HepG2 (cell line): ENCODE results near the gene C2orf80. TPM values are rescaled to one million over a fixed set of nuclear protein-coding genes. Genes with fewer than 3 reads are reported as not detected.

ENCODE experiments used
- ATRX ChIP-seq: sonication (generic); formaldehyde crosslinking; IDR thresholded peaks from 2 replicates; pipeline ENCODE4 v1.4.0; 2020; ENCODE audit warnings: missing genetic modification reagents, borderline replicate concordance
- EED ChIP-seq: sonication (generic); formaldehyde crosslinking; IDR thresholded peaks from 2 replicates; pipeline ENCODE4 v1.5.0; 2020; ENCODE audit warnings: mild to moderate bottlenecking, missing genetic modification reagents
- GLI4 ChIP-seq: sonication (generic); formaldehyde crosslinking; IDR thresholded peaks from 2 replicates; pipeline ENCODE4 v1.5.1; 2020; ENCODE audit warnings: missing genetic modification reagents, mild to moderate bottlenecking, moderate library complexity, borderline replicate concordance
- HOXA3 ChIP-seq: sonication (generic); formaldehyde crosslinking; IDR thresholded peaks from 2 replicates; pipeline ENCODE4 v1.5.0; 2020; ENCODE audit warnings: missing genetic modification reagents
- HOXA5 ChIP-seq: sonication (generic); formaldehyde crosslinking; IDR thresholded peaks from 2 replicates; pipeline ENCODE4 v1.4.0; 2020; ENCODE audit warnings: missing genetic modification reagents
- JDP2 ChIP-seq: sonication (generic); formaldehyde crosslinking; IDR thresholded peaks from 2 replicates; pipeline ENCODE4 v1.8.1; 2022; ENCODE audit warnings: missing genetic modification reagents, borderline replicate concordance
- KDM3A ChIP-seq: IDR thresholded peaks from 2 replicates; pipeline ENCODE4 v1.6.1; 2018; ENCODE audit warnings: low read depth, missing compliant biosample characterization
- LCORL ChIP-seq, 2 experiments: fragments of 450-650 bp in 1 of 2; sonication (generic) in 1 of 2; formaldehyde crosslinking in 1 of 2; IDR thresholded peaks; 2 replicates each; pipeline versions ENCODE4 v1.5.0 to v1.6.1; 2017 to 2020; ENCODE audit warnings: antibody characterized with exemption in 1 of 2, missing genetic modification reagents in 1 of 2
- NFE2L1 ChIP-seq: sonication (generic); formaldehyde crosslinking; IDR thresholded peaks from 2 replicates; pipeline ENCODE4 v1.4.0; 2020; ENCODE audit warnings: missing genetic modification reagents, mild to moderate bottlenecking, borderline replicate concordance
- TCF12 ChIP-seq, 2 experiments: fragments of 450-650 bp in 1 of 2; sonication (generic) in 1 of 2; formaldehyde crosslinking in 1 of 2; IDR thresholded peaks; 2 replicates each; pipeline versions ENCODE4 v1.6.1 to v1.8.0; 2017 to 2022; ENCODE audit warnings: antibody characterized with exemption in 1 of 2, mild to moderate bottlenecking in 1 of 2, missing genetic modification reagents in 1 of 2, moderate library complexity in 1 of 2
- YEATS2 ChIP-seq: sonication (generic); formaldehyde crosslinking; IDR thresholded peaks from 2 replicates; pipeline ENCODE4 v1.4.0; 2020; ENCODE audit warnings: missing genetic modification reagents, borderline replicate concordance
- ZBTB8A ChIP-seq: sonication (generic); formaldehyde crosslinking; IDR thresholded peaks from 2 replicates; pipeline ENCODE4 v1.4.0; 2020; ENCODE audit warnings: mild to moderate bottlenecking, low read depth, missing genetic modification reagents, borderline replicate concordance
- ZNF207 ChIP-seq: fragments of 450-650 bp; IDR thresholded peaks from 2 replicates; pipeline ENCODE4 v1.6.1; 2016; ENCODE audit warnings: antibody characterized with exemption, borderline replicate concordance
- ZNF24 ChIP-seq: fragments of 450-650 bp; IDR thresholded peaks from 2 replicates; pipeline ENCODE4 v1.6.1; 2017; ENCODE audit warnings: antibody characterized with exemption, mild to moderate bottlenecking
- ZNF281 ChIP-seq: sonication (generic); formaldehyde crosslinking; IDR thresholded peaks from 2 replicates; pipeline ENCODE4 v1.4.0; 2020; ENCODE audit warnings: missing genetic modification reagents, borderline replicate concordance
- ZNF362 ChIP-seq: sonication (generic); formaldehyde crosslinking; IDR thresholded peaks from 2 replicates; pipeline ENCODE4 v1.4.0; 2020; ENCODE audit warnings: missing genetic modification reagents, mild to moderate bottlenecking, borderline replicate concordance
- ZNF512 ChIP-seq: sonication (generic); formaldehyde crosslinking; IDR thresholded peaks from 2 replicates; pipeline ENCODE4 v1.4.0; 2020; ENCODE audit warnings: mild to moderate bottlenecking, missing genetic modification reagents
- ZNF556 ChIP-seq: sonication (generic); formaldehyde crosslinking; IDR thresholded peaks from 2 replicates; pipeline ENCODE4 v1.4.0; 2020; ENCODE audit warnings: mild to moderate bottlenecking, missing genetic modification reagents, borderline replicate concordance
- ZNF790 ChIP-seq: sonication (generic); formaldehyde crosslinking; IDR thresholded peaks from 2 replicates; pipeline ENCODE4 v1.8.0; 2022; ENCODE audit warnings: missing genetic modification reagents, mild to moderate bottlenecking, borderline replicate concordance
- polyA plus RNA-seq, 8 experiments: library from polyadenylated mRNA; depleted of rRNA in 3 of 8; stranded (reverse) in 7 of 8; unstranded in 1 of 8; fragments of >200 nt; fragmentation: Illumina TruSeq in 4 of 8; extraction: Trizol in 4 of 8; gene quantifications; 2 replicates each; pipeline versions ENCODE4 v1.2.1 to v1.2.3, GENCODE V29; 2011 to 2016; ENCODE audit warnings: low read depth in 4 of 8, missing spikeins in 1 of 8, mixed read lengths in 1 of 8; ENCODE audit not compliant: insufficient read depth in 1 of 8
- total RNA-seq, 5 experiments: library from RNA; depleted of rRNA; stranded (reverse); fragments of >200 nt; fragmentation: Illumina TruSeq; extraction: Trizol; gene quantifications; 2 replicates each; pipeline ENCODE4 v1.2.3, GENCODE V29; 2016; ENCODE audit warnings: low read depth in 1 of 5
- TF ChIP-seq, protein P1 (sequence below): fragments of 450-650 bp; IDR thresholded peaks from 2 replicates; pipeline ENCODE4 v1.6.1; 2017; ENCODE audit warnings: mild to moderate bottlenecking

C2orf80 gene
- total and polyA plus RNA-seq, 2 of the 13 experiments (the other 11 are each of a cell fraction or from before 2014, with no cell fraction given): not detected

- TF ChIP-seq, protein P1, sequence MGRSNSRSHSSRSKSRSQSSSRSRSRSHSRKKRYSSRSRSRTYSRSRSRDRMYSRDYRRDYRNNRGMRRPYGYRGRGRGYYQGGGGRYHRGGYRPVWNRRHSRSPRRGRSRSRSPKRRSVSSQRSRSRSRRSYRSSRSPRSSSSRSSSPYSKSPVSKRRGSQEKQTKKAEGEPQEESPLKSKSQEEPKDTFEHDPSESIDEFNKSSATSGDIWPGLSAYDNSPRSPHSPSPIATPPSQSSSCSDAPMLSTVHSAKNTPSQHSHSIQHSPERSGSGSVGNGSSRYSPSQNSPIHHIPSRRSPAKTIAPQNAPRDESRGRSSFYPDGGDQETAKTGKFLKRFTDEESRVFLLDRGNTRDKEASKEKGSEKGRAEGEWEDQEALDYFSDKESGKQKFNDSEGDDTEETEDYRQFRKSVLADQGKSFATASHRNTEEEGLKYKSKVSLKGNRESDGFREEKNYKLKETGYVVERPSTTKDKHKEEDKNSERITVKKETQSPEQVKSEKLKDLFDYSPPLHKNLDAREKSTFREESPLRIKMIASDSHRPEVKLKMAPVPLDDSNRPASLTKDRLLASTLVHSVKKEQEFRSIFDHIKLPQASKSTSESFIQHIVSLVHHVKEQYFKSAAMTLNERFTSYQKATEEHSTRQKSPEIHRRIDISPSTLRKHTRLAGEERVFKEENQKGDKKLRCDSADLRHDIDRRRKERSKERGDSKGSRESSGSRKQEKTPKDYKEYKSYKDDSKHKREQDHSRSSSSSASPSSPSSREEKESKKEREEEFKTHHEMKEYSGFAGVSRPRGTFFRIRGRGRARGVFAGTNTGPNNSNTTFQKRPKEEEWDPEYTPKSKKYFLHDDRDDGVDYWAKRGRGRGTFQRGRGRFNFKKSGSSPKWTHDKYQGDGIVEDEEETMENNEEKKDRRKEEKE: no peak
- TF ChIP-seq YEATS2 (CRISPR knock-in tag): no peak; the same call in 1 of the 2 replicates
- no peak for TF ChIP-seq TCF12 (IDR thresholded peaks at IDR 0.05)
- no peak for TF ChIP-seq TCF12 (CRISPR knock-in tag; IDR thresholded peaks at IDR 0.05)
- TF ChIP-seq HOXA5 (CRISPR knock-in tag): 0 out of 2 replicates have a peak, but pooled peaks have one; percentile 35
- no peak for TF ChIP-seq ZNF556 (CRISPR knock-in tag)
- no peak for TF ChIP-seq LCORL (IDR thresholded peaks at IDR 0.05)
- TF ChIP-seq LCORL (CRISPR knock-in tag; IDR thresholded peaks at IDR 0.05): no peak
- no peak for TF ChIP-seq ATRX (CRISPR knock-in tag)
- no peak for TF ChIP-seq JDP2 (CRISPR knock-in tag)
- TF ChIP-seq ZNF362: peak; percentile 96
- no peak for TF ChIP-seq GLI4 (CRISPR knock-in tag)
- peak; percentile 28; the same call in 1 of the 2 replicates for TF ChIP-seq HOXA3 (CRISPR knock-in tag)
- no peak for TF ChIP-seq EED (CRISPR knock-in tag)
- no peak for TF ChIP-seq ZNF207
- TF ChIP-seq ZNF281: no peak
- TF ChIP-seq ZNF790: no peak
- TF ChIP-seq ZBTB8A (CRISPR knock-in tag): no peak
- no peak for TF ChIP-seq ZNF512 (CRISPR knock-in tag)
- TF ChIP-seq ZNF24: no peak
- TF ChIP-seq NFE2L1 (CRISPR knock-in tag): no peak
- TF ChIP-seq KDM3A (CRISPR knock-in tag): 0 out of 2 replicates have a peak, but pooled peaks have one; percentile 22
Observed at GRCh38 chr2:208142925-208143799, 46.7 kb downstream of the C2orf80 start (continued).
